BE2C (cell line): Measurements from ENCODE around the gene ZMYND8.

ENCODE experiments used
- DNase-seq: peaks from one replicate; pipeline ENCODE4 v3.0.0-alpha.2; 2020
- H3K27me3 ChIP-seq: fragments of 250-450 bp; sonication (Bioruptor Pico); 2 replicates; pipeline ENCODE4 v1.5.1; 2020; ENCODE audit warnings: mild to moderate bottlenecking
- H3K36me3 ChIP-seq: fragments of 250-450 bp; sonication (Bioruptor Pico); 2 replicates; pipeline ENCODE4 v1.5.1; 2020; ENCODE audit warnings: mild to moderate bottlenecking
- H3K4me1 ChIP-seq: fragments of 250-450 bp; sonication (Bioruptor Pico); 2 replicates; pipeline ENCODE4 v1.5.1; 2020
- H3K4me3 ChIP-seq: 2 replicates; pipeline ENCODE4 v1.5.1; 2011; ENCODE audit warnings: low read depth, low read length
- H3K9me3 ChIP-seq: fragments of 250-450 bp; sonication (Bioruptor Pico); 2 replicates; pipeline ENCODE4 v1.5.1; 2020
- CTCF ChIP-seq: IDR thresholded peaks from 2 replicates; pipeline ENCODE4 v1.5.1; 2012; ENCODE audit warnings: mild to moderate bottlenecking, low read depth, low read length

Gene ZMYND8

GRCh38 chr20:47237715-47238114, 118.8 kb downstream of the ZMYND8 start:
- H3K4me1 ChIP-seq = peaks cover 4% of the 10 kb centered on the region; the same call in 1 of the 2 replicates
- DNase-seq = no peak
- H3K4me3 ChIP-seq = no peak overlapping the region
- no peaks in the 10 kb centered on the region for H3K9me3 ChIP-seq
- H3K36me3 ChIP-seq = peaks cover 84% of the 10 kb centered on the region
- TF ChIP-seq CTCF = no peak
- H3K27me3 ChIP-seq = no peaks in the 10 kb centered on the region

DNA sequence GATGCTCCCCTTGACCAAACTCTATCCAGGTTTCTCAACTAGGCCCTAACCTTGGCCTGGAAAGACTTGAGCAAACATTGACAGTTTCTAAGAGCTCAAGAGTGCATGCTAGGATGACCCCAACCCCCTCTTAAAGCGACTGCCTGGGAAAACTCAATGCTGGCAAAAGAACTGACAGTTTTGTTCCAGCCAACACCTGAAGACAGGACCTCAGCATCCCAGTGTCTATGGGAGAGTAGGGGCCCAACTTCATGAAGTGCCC, 119.9 kb downstream of the ZMYND8 start:
- H3K4me1 ChIP-seq = no peaks in the 10 kb centered on the region
- H3K27me3 ChIP-seq = no peaks in the 10 kb centered on the region
- H3K9me3 ChIP-seq = no peaks in the 10 kb centered on the region
- no peak for TF ChIP-seq CTCF
- DNase-seq = no peak
- H3K4me3 ChIP-seq = no peak overlapping the region
- peaks cover 86% of the 10 kb centered on the region for H3K36me3 ChIP-seq

DNA sequence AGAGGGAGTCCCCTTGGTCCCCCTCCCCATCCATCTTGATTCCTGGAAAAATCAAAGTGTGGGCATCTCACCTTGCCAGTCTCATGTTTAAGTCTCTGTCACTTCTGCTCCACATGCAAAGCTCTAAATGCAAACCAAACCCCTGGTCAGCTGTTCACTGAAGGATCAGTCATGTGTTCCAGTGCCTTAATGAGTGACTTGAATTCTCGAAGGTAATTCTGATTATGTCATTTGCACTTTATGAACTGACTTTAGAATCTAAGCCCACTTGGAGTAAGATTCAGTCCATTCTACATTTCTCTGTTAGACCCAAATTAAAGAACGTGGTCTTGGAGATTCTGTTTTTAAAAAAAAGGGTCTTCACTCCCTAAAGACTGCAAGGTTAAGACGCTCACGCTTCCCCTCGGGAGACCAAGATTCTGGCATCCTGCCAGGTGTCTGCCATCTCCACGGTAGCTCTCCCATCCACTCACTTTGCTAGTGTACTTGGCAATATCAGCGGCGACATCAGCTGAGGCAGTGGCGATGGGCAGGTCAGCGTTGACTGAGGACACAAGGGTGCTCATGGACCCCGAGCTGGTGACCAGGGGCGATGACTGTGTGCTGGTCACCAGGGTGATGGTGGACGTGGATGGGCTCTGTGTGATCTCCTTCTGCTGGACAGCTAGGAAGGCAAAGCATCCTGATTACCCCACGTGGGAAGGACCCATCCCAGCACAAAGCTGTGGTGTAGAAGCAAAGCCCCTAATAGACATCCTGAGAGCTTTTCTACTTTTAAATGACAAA, 120.5 kb downstream of the ZMYND8 start:
- Histone ChIP-seq H3K9me3 (no peaks in the 10 kb centered on the region), H3K4me1 (no peaks in the 10 kb centered on the region), H3K27me3 (no peaks in the 10 kb centered on the region), H3K4me3 (no peak overlapping the region), H3K36me3 (peaks cover 86% of the 10 kb centered on the region)
- peak; percentile 28 for DNase-seq
- TF ChIP-seq CTCF = no peak

- no peaks in the 10 kb centered on the region for H3K4me1 ChIP-seq
- H3K9me3 ChIP-seq = no peaks in the 10 kb centered on the region
- no peaks in the 10 kb centered on the region for H3K27me3 ChIP-seq
- H3K36me3 ChIP-seq = peaks cover 88% of the 10 kb centered on the region
- DNase-seq = no peak
- H3K4me3 ChIP-seq = no peak overlapping the region
- TF ChIP-seq CTCF = no peak
These were observed 121.4 kb downstream of the ZMYND8 start for GRCh38 chr20:47235111-47235510.

GRCh38 chr20:47233333-47234188, 122.9 kb downstream of the ZMYND8 start:
- Histone ChIP-seq H3K4me1 (no peaks in the 10 kb centered on the region), H3K27me3 (no peaks in the 10 kb centered on the region), H3K36me3 (peaks cover 86% of the 10 kb centered on the region), H3K4me3 (no peak overlapping the region), H3K9me3 (no peaks in the 10 kb centered on the region)
- DNase-seq = no peak
- TF ChIP-seq CTCF = no peak

- no peak for DNase-seq
- H3K9me3 ChIP-seq = no peaks in the 10 kb centered on the region
- no peak for TF ChIP-seq CTCF
- H3K27me3 ChIP-seq = no peaks in the 10 kb centered on the region
- no peaks in the 10 kb centered on the region for H3K4me1 ChIP-seq
- no peak overlapping the region for H3K4me3 ChIP-seq
- peaks cover 85% of the 10 kb centered on the region for H3K36me3 ChIP-seq
These were observed 124.0 kb downstream of the ZMYND8 start for GRCh38 chr20:47232518-47232917.
